Activated CD4-positive, alpha-beta T cell treated with anti-CD3 and anti-CD28 coated beads, Interleukin-2, Interleukin-6, amounts not matched to agents 100 ng/mL and 50 ng/mL, durations not matched to agents 16 hours and 8 hours (primary cell): ENCODE data around the gene HCK.

Experiments
- DNase-seq: peaks from one replicate; pipeline ENCODE4 v3.0.0-alpha.2; 2020

The HCK gene

GRCh38 chr20:32052090-32052777 lies at the start of gene HCK:
HCK (plus strand) TSS chr20:32052242.
- DNase-seq = no peak

GRCh38 chr20:32003325-32003724 lies 48.7 kb upstream of the HCK start:
- DNase-seq = no peak

GRCh38 chr20:32004963-32005362 lies 47.1 kb upstream of the HCK start:
- no peak for DNase-seq

- no peak for DNase-seq
Measured at GRCh38 chr20:32006053-32006452, 46.0 kb upstream of the HCK start.

GRCh38 chr20:32006841-32007786 lies 44.9 kb upstream of the HCK start:
- DNase-seq = no peak

GRCh38 chr20:32007787-32008616 lies 44.0 kb upstream of the HCK start:
- DNase-seq = no peak

- no peak for DNase-seq
Measured at GRCh38 chr20:32009564-32009963, 42.5 kb upstream of the HCK start.

- DNase-seq = no peak
Measured at GRCh38 chr20:32010101-32010500, 41.9 kb upstream of the HCK start, which contains the start of gene CCM2L. CCM2L (plus strand) TSS chr20:32010438; CDS start chr20:32010455, 17 bp downstream.

- DNase-seq = no peak
Measured at GRCh38 chr20:32010666-32011065, 41.4 kb upstream of the HCK start.

- no peak for DNase-seq
Measured at GRCh38 chr20:32012159-32012688, 39.8 kb upstream of the HCK start.

GRCh38 chr20:32013326-32013725 lies 38.7 kb upstream of the HCK start:
- DNase-seq = no peak

- peak; percentile 25 for DNase-seq
Measured at GRCh38 chr20:32017711-32018251, 34.3 kb upstream of the HCK start.

GRCh38 chr20:32018269-32019155 lies 33.5 kb upstream of the HCK start:
- DNase-seq = peak; percentile 38

- no peak for DNase-seq
Measured at GRCh38 chr20:32019156-32019510, 32.9 kb upstream of the HCK start.

GRCh38 chr20:32019563-32020463 lies 32.2 kb upstream of the HCK start:
- DNase-seq = no peak

GRCh38 chr20:32021091-32021490 lies 31.0 kb upstream of the HCK start:
- no peak for DNase-seq

GRCh38 chr20:32024683-32025295 lies 27.3 kb upstream of the HCK start:
- no peak for DNase-seq

GRCh38 chr20:32027643-32028042 lies 24.4 kb upstream of the HCK start:
- no peak for DNase-seq

- no peak for DNase-seq
Measured at GRCh38 chr20:32028647-32029372, 23.2 kb upstream of the HCK start.
